ENCODE measurements around the gene SGMS2.

SGMS2 gene

GRCh38 chr4:107930821-107931774, 106.4 kb downstream of the SGMS2 start, which contains the start of gene CYP2U1:
TSS of gene CYP2U1 (plus strand) at chr4:107931549. CDS start at chr4:107931644, 95 bp downstream.
- TF ChIP-seq USF1 (IDR thresholded peaks at IDR 0.05), result 0 out of 2 replicates have a peak, but pooled peaks have one; percentile 11
- 0 out of 2 replicates have a peak, but pooled peaks have one; percentile 34 for TF ChIP-seq FOXM1 (IDR thresholded peaks at IDR 0.05; ENCODE audit: borderline replicate concordance, low read depth)
- TF ChIP-seq CEBPB (IDR thresholded peaks at IDR 0.05), result no peak
- peak; percentile 90; the same call in 1 of the 2 replicates for TF ChIP-seq ZBTB7A (IDR thresholded peaks at IDR 0.05; ENCODE audit: low read depth)
- no peak for TF ChIP-seq YY1 (IDR thresholded peaks at IDR 0.05; ENCODE audit: low read depth)
- TF ChIP-seq EP300 (IDR thresholded peaks at IDR 0.05; ENCODE audit: borderline replicate concordance), result peak; percentile 31; the same call in 1 of the 2 replicates
- no peak; the same call in none of the 2 replicates for TF ChIP-seq NFIC (IDR thresholded peaks at IDR 0.05)
- TF ChIP-seq TAF1 (IDR thresholded peaks at IDR 0.05; ENCODE audit: low read depth), result peak; percentile 74
- TF ChIP-seq CREB1 (IDR thresholded peaks at IDR 0.05; ENCODE audit: low read depth), result no peak
- TF ChIP-seq RAD21 (IDR thresholded peaks at IDR 0.05; ENCODE audit: low read depth), result no peak
- peak; percentile 81 for TF ChIP-seq MAX (IDR thresholded peaks at IDR 0.05)
- 0 out of 2 replicates have a peak, but pooled peaks have one; percentile 25 for TF ChIP-seq TCF12 (IDR thresholded peaks at IDR 0.05; ENCODE audit: low read depth)
- peak; percentile 66 for TF ChIP-seq EGR1 (IDR thresholded peaks at IDR 0.05)
- TF ChIP-seq REST (IDR thresholded peaks at IDR 0.05; ENCODE audit: low read depth), result no peak
- peak; percentile 55; the same call in 1 of the 2 replicates for TF ChIP-seq TEAD4 (IDR thresholded peaks at IDR 0.05)

- TF ChIP-seq EGR1 (IDR thresholded peaks at IDR 0.05), result no peak
- TF ChIP-seq EP300 (IDR thresholded peaks at IDR 0.05; ENCODE audit: borderline replicate concordance), result no peak
- no peak for TF ChIP-seq NFIC (IDR thresholded peaks at IDR 0.05)
- TF ChIP-seq USF1 (IDR thresholded peaks at IDR 0.05), result peak; percentile 85
- TF ChIP-seq CEBPB (IDR thresholded peaks at IDR 0.05), result no peak
- no peak for TF ChIP-seq YY1 (IDR thresholded peaks at IDR 0.05; ENCODE audit: low read depth)
- no peak for TF ChIP-seq MAX (IDR thresholded peaks at IDR 0.05)
These were observed 107.1 kb downstream of the SGMS2 start for GRCh38 chr4:107931775-107932321.

- no peak for TF ChIP-seq USF1 (IDR thresholded peaks at IDR 0.05)
- no peak for TF ChIP-seq TAF1 (IDR thresholded peaks at IDR 0.05; ENCODE audit: low read depth)
- no peak for TF ChIP-seq RAD21 (IDR thresholded peaks at IDR 0.05; ENCODE audit: low read depth)
- TF ChIP-seq CREB1 (IDR thresholded peaks at IDR 0.05; ENCODE audit: low read depth), result no peak
- no peak for TF ChIP-seq REST (IDR thresholded peaks at IDR 0.05; ENCODE audit: low read depth)
- no peak for TF ChIP-seq FOXM1 (IDR thresholded peaks at IDR 0.05; ENCODE audit: borderline replicate concordance, low read depth)
- no peak for TF ChIP-seq TEAD4 (IDR thresholded peaks at IDR 0.05)
- no peak for TF ChIP-seq MAX (IDR thresholded peaks at IDR 0.05)
- TF ChIP-seq ZBTB7A (IDR thresholded peaks at IDR 0.05; ENCODE audit: low read depth), result no peak
These were observed 110.5 kb downstream of the SGMS2 start for GRCh38 chr4:107935246-107935645.

GRCh38 chr4:107937040-107937439, 112.3 kb downstream of the SGMS2 start:
- TF ChIP-seq TAF1 (IDR thresholded peaks at IDR 0.05; ENCODE audit: low read depth), result no peak
- TF ChIP-seq NFIC (IDR thresholded peaks at IDR 0.05), result no peak
- TF ChIP-seq CEBPB (IDR thresholded peaks at IDR 0.05), result no peak
- no peak for TF ChIP-seq EGR1 (IDR thresholded peaks at IDR 0.05)
- TF ChIP-seq EP300 (IDR thresholded peaks at IDR 0.05; ENCODE audit: borderline replicate concordance), result no peak
- TF ChIP-seq FOXM1 (IDR thresholded peaks at IDR 0.05; ENCODE audit: borderline replicate concordance, low read depth), result no peak
- no peak for TF ChIP-seq TCF12 (IDR thresholded peaks at IDR 0.05; ENCODE audit: low read depth)
- TF ChIP-seq TEAD4 (IDR thresholded peaks at IDR 0.05), result no peak
- no peak for TF ChIP-seq USF1 (IDR thresholded peaks at IDR 0.05)
- TF ChIP-seq MAX (IDR thresholded peaks at IDR 0.05), result no peak
- no peak for TF ChIP-seq CREB1 (IDR thresholded peaks at IDR 0.05; ENCODE audit: low read depth)
- no peak for TF ChIP-seq ZBTB7A (IDR thresholded peaks at IDR 0.05; ENCODE audit: low read depth)
- no peak for TF ChIP-seq YY1 (IDR thresholded peaks at IDR 0.05; ENCODE audit: low read depth)
- TF ChIP-seq REST (IDR thresholded peaks at IDR 0.05; ENCODE audit: low read depth), result no peak
- TF ChIP-seq RAD21 (IDR thresholded peaks at IDR 0.05; ENCODE audit: low read depth), result no peak

Measured in Ishikawa (cell line).